GM23338 (cell line): ENCODE data around the gene CSGALNACT2. TPM values are rescaled to one million over a fixed set of nuclear protein-coding genes. Genes with fewer than 3 reads are reported as not detected.

Experiments
- ATAC-seq: fragments of 200-7000 bp; cut with Tn5 transposase; 3 replicates; pipeline ENCODE4 v1.9.1; 2020
- DNase-seq: peaks from one replicate; pipeline ENCODE4 v3.0.0-alpha.2; 2015; ENCODE audit warnings: low spot score
- H2AFZ ChIP-seq: fragments of 200-600 bp; sonication (generic); 2 replicates; pipeline ENCODE4 v1.8.0; 2016; ENCODE audit warnings: antibody characterized with exemption, mild to moderate bottlenecking, moderate library complexity
- H3F3A ChIP-seq: fragments of 200-600 bp; sonication (generic); replicated peaks from 2 replicates; pipeline ENCODE4 v1.8.0; 2017; ENCODE audit warnings: antibody characterized with exemption, mixed run types, low read depth
- H3K27ac ChIP-seq: fragments of 200-600 bp; sonication (generic); 2 replicates; pipeline ENCODE4 v1.6.1; 2016; ENCODE audit warnings: low read depth
- H3K27me3 ChIP-seq: fragments of 200-600 bp; sonication (generic); 2 replicates; pipeline ENCODE4 v1.8.0; 2016; ENCODE audit warnings: mild to moderate bottlenecking, mixed run types, moderate library complexity; ENCODE audit not compliant: insufficient read depth
- H3K36me3 ChIP-seq: fragments of 200-600 bp; sonication (generic); 2 replicates; pipeline ENCODE4 v1.8.0; 2016; ENCODE audit warnings: mild to moderate bottlenecking; ENCODE audit not compliant: insufficient read depth
- H3K4me1 ChIP-seq: fragments of 200-600 bp; sonication (generic); 2 replicates; pipeline ENCODE4 v1.8.0; 2016; ENCODE audit warnings: mild to moderate bottlenecking, moderate library complexity; ENCODE audit not compliant: insufficient read depth
- H3K4me2 ChIP-seq: fragments of 200-600 bp; sonication (generic); 2 replicates; pipeline ENCODE4 v1.7.1; 2017; ENCODE audit warnings: mixed run types
- H3K4me3 ChIP-seq: fragments of 200-600 bp; sonication (generic); 2 replicates; pipeline ENCODE4 v1.6.1; 2016; ENCODE audit warnings: mixed run types
- H3K79me2 ChIP-seq: fragments of 200-600 bp; sonication (generic); replicated peaks from 2 replicates; pipeline ENCODE4 v1.8.0; 2017; ENCODE audit warnings: mild to moderate bottlenecking; ENCODE audit not compliant: insufficient read depth
- H3K9me2 ChIP-seq: fragments of 200-600 bp; sonication (generic); 2 replicates; pipeline ENCODE4 v1.8.0; 2017; ENCODE audit not compliant: insufficient read depth
- H4K20me1 ChIP-seq: fragments of 200-600 bp; sonication (generic); replicated peaks from 2 replicates; pipeline ENCODE4 v1.8.0; 2017; ENCODE audit warnings: mild to moderate bottlenecking; ENCODE audit not compliant: insufficient read depth
- H3K27ac Mint-ChIP-seq: 2 replicates; pipeline ENCODE4 v1.8.0; 2020; ENCODE audit warnings: inconsistent platforms, mild to moderate bottlenecking, moderate library complexity, mixed read lengths
- H3K27me3 Mint-ChIP-seq: 3 replicates; pipeline ENCODE4 v1.8.0; 2022; ENCODE audit warnings: low read depth, mild to moderate bottlenecking, moderate library complexity, mixed read lengths, inconsistent platforms; ENCODE audit not compliant: insufficient read depth, poor library complexity
- H3K36me3 Mint-ChIP-seq: 3 replicates; pipeline ENCODE4 v1.8.0; 2021; ENCODE audit warnings: low read depth, mild to moderate bottlenecking, inconsistent platforms, moderate library complexity, mixed read lengths
- H3K4me1 Mint-ChIP-seq: 3 replicates; pipeline ENCODE4 v1.8.0; 2020; ENCODE audit warnings: mild to moderate bottlenecking, inconsistent platforms, mixed read lengths
- H3K4me3 Mint-ChIP-seq: 3 replicates; pipeline ENCODE4 v1.8.0; 2021; ENCODE audit warnings: moderate library complexity, mild to moderate bottlenecking, inconsistent platforms, mixed read lengths
- H3K9me3 Mint-ChIP-seq: 3 replicates; pipeline ENCODE4 v1.8.0; 2020; ENCODE audit warnings: moderate library complexity, mild to moderate bottlenecking, inconsistent platforms, mixed read lengths
- CREB1 ChIP-seq: fragments of 250-450 bp; sonication (Bioruptor Pico); IDR thresholded peaks from 2 replicates; pipeline ENCODE4 v1.5.0; 2020; ENCODE audit warnings: low read depth, mild to moderate bottlenecking, moderate library complexity
- POLR2AphosphoS5 ChIP-seq: IDR thresholded peaks from 2 replicates; pipeline ENCODE4 v1.6.1; 2016; ENCODE audit warnings: antibody characterized with exemption, low read depth
- polyA plus RNA-seq: library from polyadenylated mRNA; unstranded; fragments of >200 nt; fragmentation: Nextera tagmentation; extraction: Ambion mirVana; gene quantifications from 2 replicates; pipeline ENCODE4 v1.2.1, GENCODE V29; 2016
- total RNA-seq: library from RNA; depleted of rRNA; stranded (reverse); fragments of >200 nt; shearing (Covaris generic); gene quantifications from 2 replicates; pipeline ENCODE4 v1.2.3, GENCODE V29; 2014
- TF ChIP-seq, protein P1 (sequence below), 2 experiments: fragments of 200-600 bp in 1 of 2; sonication (generic) in 1 of 2; conservative IDR thresholded peaks; 2 replicates each; pipeline versions ENCODE4 v1.5.1 to v1.6.1; 2016 to 2017; ENCODE audit warnings: antibody characterized with exemption in 2 of 2, low read depth in 2 of 2, mild to moderate bottlenecking in 2 of 2, moderate library complexity in 1 of 2

The CSGALNACT2 gene
- total and polyA plus RNA-seq, 2 experiments from 2014 or later, result 3.0 to 4.6 TPM

DNA sequence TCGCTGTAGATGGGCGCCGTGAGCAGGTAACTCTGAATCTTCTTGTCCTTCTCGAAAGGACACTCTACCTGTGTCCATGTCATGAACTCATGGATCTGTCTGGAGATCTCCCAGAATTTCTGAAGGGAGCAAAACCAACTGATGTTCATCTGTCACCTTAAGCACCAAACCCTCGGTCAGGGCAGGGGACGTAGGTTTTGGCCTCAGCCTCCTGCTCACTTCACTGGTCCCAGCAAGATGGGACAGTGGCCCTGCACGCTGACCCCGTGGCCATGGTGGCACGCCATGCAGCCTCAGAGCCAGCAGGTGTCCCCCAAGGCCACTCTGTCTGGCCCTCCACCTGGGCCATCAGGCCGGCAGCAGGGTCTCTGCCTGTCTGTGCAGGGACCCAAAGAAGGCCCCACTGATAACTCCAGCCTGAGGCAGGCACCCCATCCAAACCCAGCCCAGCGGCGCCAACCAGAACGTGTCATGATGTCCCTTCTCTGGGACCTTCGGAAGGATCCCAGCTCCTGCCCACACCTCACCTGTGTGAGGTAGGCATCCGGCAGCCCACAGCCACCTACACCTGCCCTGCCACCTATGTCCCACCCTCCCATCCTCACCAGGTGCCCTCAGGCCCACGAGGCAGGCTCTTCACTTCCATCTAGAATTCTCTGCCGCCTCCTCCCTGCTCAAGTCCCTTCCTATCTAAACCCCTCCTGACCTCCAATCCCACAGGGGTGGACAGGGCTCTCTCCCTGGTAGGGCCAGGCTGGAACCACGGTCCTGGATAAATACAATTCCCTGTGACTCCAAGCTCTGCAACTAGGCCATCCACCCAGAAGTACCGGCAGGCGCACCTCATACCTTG, 59.0 kb downstream of the CSGALNACT2 start:
- Mint-ChIP-seq H3K27me3 (peaks cover 16% of the 10 kb centered on the region), H3K36me3 (peaks cover 44% of the 10 kb centered on the region), H3K27ac (no peak overlapping the region), H3K4me1 (peaks cover 7% of the 10 kb centered on the region; the same call in 2 of the 3 replicates), H3K4me3 (no peak overlapping the region), H3K9me3 (no peaks in the 10 kb centered on the region; the same call in 2 of the 3 replicates)
- Histone ChIP-seq H2AFZ (no peak overlapping the region), H4K20me1 (peaks cover 6% of the 10 kb centered on the region; the same call in 1 of the 2 replicates), H3K9me2 (no peaks in the 10 kb centered on the region), H3F3A (no peaks in the 10 kb centered on the region), H3K27me3 (no peaks in the 10 kb centered on the region), H3K4me3 (no peak overlapping the region), H3K4me1 (no peaks in the 10 kb centered on the region), H3K27ac (no peak overlapping the region), H3K79me2 (no peaks in the 10 kb centered on the region), H3K36me3 (no peaks in the 10 kb centered on the region; the same call in 1 of the 2 replicates), H3K4me2 (no peak overlapping the region)
- TF ChIP-seq, protein P1, sequence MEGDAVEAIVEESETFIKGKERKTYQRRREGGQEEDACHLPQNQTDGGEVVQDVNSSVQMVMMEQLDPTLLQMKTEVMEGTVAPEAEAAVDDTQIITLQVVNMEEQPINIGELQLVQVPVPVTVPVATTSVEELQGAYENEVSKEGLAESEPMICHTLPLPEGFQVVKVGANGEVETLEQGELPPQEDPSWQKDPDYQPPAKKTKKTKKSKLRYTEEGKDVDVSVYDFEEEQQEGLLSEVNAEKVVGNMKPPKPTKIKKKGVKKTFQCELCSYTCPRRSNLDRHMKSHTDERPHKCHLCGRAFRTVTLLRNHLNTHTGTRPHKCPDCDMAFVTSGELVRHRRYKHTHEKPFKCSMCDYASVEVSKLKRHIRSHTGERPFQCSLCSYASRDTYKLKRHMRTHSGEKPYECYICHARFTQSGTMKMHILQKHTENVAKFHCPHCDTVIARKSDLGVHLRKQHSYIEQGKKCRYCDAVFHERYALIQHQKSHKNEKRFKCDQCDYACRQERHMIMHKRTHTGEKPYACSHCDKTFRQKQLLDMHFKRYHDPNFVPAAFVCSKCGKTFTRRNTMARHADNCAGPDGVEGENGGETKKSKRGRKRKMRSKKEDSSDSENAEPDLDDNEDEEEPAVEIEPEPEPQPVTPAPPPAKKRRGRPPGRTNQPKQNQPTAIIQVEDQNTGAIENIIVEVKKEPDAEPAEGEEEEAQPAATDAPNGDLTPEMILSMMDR (conservative IDR thresholded peaks at IDR 0.05; ENCODE audit: low read depth in 2 of 2), result peak in 1 of 2 experiments; percentile 41; a peak in 2 of 4 replicates
- TF ChIP-seq POLR2AphosphoS5, result no peak
- DNase-seq, result no peak
- no peak for ATAC-seq

DNA sequence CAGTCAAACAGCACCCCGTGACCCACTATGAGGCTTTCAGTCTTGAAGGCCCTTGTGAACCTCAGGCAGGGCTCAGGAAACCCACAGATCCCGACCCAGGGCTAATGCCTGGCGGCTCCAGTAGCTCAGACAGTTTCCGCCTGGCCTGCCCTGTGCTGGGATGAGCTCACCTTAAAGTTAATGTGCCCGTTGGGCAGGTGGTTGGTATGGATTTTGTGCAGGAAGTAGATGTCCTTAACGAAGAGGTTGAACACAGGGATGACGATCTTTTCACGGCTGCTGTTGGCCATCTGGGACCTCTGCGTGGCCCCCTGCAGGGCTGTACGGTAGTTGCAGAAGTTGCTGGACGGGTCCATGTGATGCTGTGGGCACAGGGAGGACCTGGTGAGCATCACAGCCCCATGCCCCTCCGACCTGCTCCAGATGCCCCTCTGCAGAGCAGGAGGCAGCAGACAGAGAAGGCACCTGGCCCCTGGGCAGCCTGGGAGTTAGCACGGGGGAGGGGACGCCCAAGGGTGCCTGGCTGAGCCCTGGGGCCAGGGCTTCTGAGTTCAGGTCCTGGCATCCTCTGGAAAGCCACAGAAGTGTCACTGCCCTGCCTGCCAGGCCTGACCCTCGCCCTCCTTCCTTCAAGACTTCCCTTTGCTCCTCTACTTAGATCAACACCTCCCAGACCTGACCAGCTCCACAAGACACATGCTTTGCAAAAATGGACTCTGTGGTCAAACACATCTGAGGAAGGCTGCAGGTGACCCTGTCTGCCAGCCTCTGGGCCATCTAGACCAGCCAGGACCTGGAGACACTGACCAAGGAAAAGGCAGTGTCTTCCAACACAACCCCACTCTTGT, 59.8 kb downstream of the CSGALNACT2 start:
- Mint-ChIP-seq H3K27ac (no peak overlapping the region), H3K36me3 (peaks cover 44% of the 10 kb centered on the region), H3K4me3 (no peak overlapping the region), H3K4me1 (peaks cover 7% of the 10 kb centered on the region; the same call in 2 of the 3 replicates), H3K27me3 (peaks cover 16% of the 10 kb centered on the region), H3K9me3 (no peaks in the 10 kb centered on the region; the same call in 2 of the 3 replicates)
- H3K27ac ChIP-seq, result no peak overlapping the region
- no peaks in the 10 kb centered on the region for H3K79me2 ChIP-seq
- H3K36me3 ChIP-seq, result no peaks in the 10 kb centered on the region; the same call in 1 of the 2 replicates
- H3K27me3 ChIP-seq, result no peaks in the 10 kb centered on the region
- TF ChIP-seq CREB1 (CRISPR knock-in tag), result no peak
- TF ChIP-seq, protein P1 (conservative IDR thresholded peaks at IDR 0.05; ENCODE audit: low read depth in 2 of 2), result peak; percentile 48 to 49
- H3F3A ChIP-seq, result no peaks in the 10 kb centered on the region
- no peak overlapping the region for H2AFZ ChIP-seq
- H3K4me3 ChIP-seq, result no peak overlapping the region
- DNase-seq, result peak; percentile 42
- H4K20me1 ChIP-seq, result peaks cover 6% of the 10 kb centered on the region; the same call in 1 of the 2 replicates
- no peaks in the 10 kb centered on the region for H3K4me1 ChIP-seq
- H3K9me2 ChIP-seq, result no peaks in the 10 kb centered on the region
- no peak overlapping the region for H3K4me2 ChIP-seq
- ATAC-seq, result no peak
